HepG2 (cell line): ENCODE results near the gene MYO18A. TPM values are rescaled to one million over a fixed set of nuclear protein-coding genes. Genes with fewer than 3 reads are reported as not detected.

ENCODE experiments used
- polyA plus RNA-seq, 8 experiments: library from polyadenylated mRNA; depleted of rRNA in 3 of 8; stranded (reverse) in 7 of 8; unstranded in 1 of 8; fragments of >200 nt; fragmentation: Illumina TruSeq in 4 of 8; extraction: Trizol in 4 of 8; gene quantifications; 2 replicates each; pipeline versions ENCODE4 v1.2.1 to v1.2.3, GENCODE V29; 2011 to 2016; ENCODE audit warnings: low read depth in 4 of 8, missing spikeins in 1 of 8, mixed read lengths in 1 of 8; ENCODE audit not compliant: insufficient read depth in 1 of 8
- total RNA-seq, 5 experiments: library from RNA; depleted of rRNA; stranded (reverse); fragments of >200 nt; fragmentation: Illumina TruSeq; extraction: Trizol; gene quantifications; 2 replicates each; pipeline ENCODE4 v1.2.3, GENCODE V29; 2016; ENCODE audit warnings: low read depth in 1 of 5

Gene MYO18A
- total and polyA plus RNA-seq, 2 of the 13 experiments (the other 11 are each of a cell fraction or from before 2014, with no cell fraction given): 16.8 to 24.8 TPM

Other genes starting within 250 kb of the MYO18A start
- gene PHF12, start 228.9 kb downstream of the MYO18A start, total RNA-seq (2016; rRNA removed; fragmentation: Illumina TruSeq; extraction: Trizol): 9.8 and 10.0 TPM in 2 replicates
- 17.1 and 23.9 TPM in 2 replicates for gene PHF12, start 228.9 kb downstream of the MYO18A start, polyA plus RNA-seq (2011; rRNA removed)
- gene SEZ6, start 174.4 kb downstream of the MYO18A start, total RNA-seq (2016; rRNA removed; fragmentation: Illumina TruSeq; extraction: Trizol): not detected in 2 replicates
- 0.01 TPM in 1 of 2 replicates, not detected in the other for gene SEZ6, start 174.4 kb downstream of the MYO18A start, polyA plus RNA-seq (2011; rRNA removed)
- gene PIPOX, start 137.3 kb downstream of the MYO18A start, total RNA-seq (2016; rRNA removed; fragmentation: Illumina TruSeq; extraction: Trizol): 87.3 and 118 TPM in 2 replicates
- 154 and 170 TPM in 2 replicates for gene PIPOX, start 137.3 kb downstream of the MYO18A start, polyA plus RNA-seq (2011; rRNA removed)
- not detected in 2 replicates for gene CRYBA1, start 66.5 kb upstream of the MYO18A start, total RNA-seq (2016; rRNA removed; fragmentation: Illumina TruSeq; extraction: Trizol)
- not detected in 2 replicates for gene CRYBA1, start 66.5 kb upstream of the MYO18A start, polyA plus RNA-seq (2011; rRNA removed)
- gene NUFIP2, start 113.8 kb upstream of the MYO18A start, total RNA-seq (2016; rRNA removed; fragmentation: Illumina TruSeq; extraction: Trizol): 30.8 and 51.1 TPM in 2 replicates
- gene NUFIP2, start 113.8 kb upstream of the MYO18A start, polyA plus RNA-seq (2011; rRNA removed): 7.2 and 10.3 TPM in 2 replicates
- 23.0 and 36.2 TPM in 2 replicates for gene TAOK1, start 210.0 kb upstream of the MYO18A start, total RNA-seq (2016; rRNA removed; fragmentation: Illumina TruSeq; extraction: Trizol)
- gene TAOK1, start 210.0 kb upstream of the MYO18A start, polyA plus RNA-seq (2011; rRNA removed): 10.3 and 14.1 TPM in 2 replicates